ENCODE measurements around the gene ZNF805. TPM values are rescaled to one million over a fixed set of nuclear protein-coding genes. Genes with fewer than 3 reads are reported as not detected.

ZNF805 gene
- total and polyA plus RNA-seq, 2 of the 4 experiments (the other 2 are of a cell fraction) = 3.0 to 32.3 TPM

DNA sequence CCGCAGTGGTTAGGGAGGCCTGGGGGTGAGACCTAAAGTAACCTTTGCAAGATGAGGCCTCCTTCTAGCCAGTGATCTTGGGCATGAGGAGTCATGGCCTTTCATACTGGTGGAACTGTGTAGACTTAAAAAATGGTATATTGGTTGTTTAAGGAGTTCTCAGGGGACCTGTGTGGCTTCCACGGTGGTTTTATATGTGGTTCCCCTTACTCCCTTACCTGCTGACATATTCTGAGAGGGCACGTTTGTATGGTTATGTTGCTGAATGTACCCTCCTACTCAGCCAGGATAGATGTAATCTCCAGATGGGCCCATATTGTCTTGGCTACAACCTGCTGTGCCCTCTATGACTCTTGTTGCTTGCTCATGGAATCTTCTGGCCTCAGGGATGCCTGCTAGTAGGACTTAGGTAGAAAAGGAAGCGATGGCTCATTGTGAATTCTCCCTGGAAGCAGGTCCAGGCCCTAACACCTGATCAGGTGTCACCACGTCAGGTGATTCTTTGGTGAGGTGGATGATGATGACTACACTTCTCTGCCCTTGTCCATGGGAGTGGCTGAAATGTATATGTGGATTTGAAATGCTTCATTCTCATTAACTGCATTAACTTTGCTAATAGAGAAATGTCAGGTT lies 41.7 kb downstream of the ZNF805 start:
- H2AFZ ChIP-seq (replicated peaks; ENCODE audit: low read length, poor library complexity) = no peak overlapping the region
- WGBS, 2 experiments (ENCODE audit: extremely low coverage in 2 of 2, insufficient read length in 1 of 2) = 100% methylated on average over 1 of the region's 5 CpGs; no CpG with 5 or more reads in 1 of the 2 experiments
- ATAC-seq (ENCODE audit: low read depth) (no peak), DNase-seq (no peak)
- BruUV-seq (replicated peaks) = no TSS peak
- H3K4me2 ChIP-seq (ENCODE audit: low read depth, low read length) = peak overlapping the region; percentile 60
- POLR2A ChIA-PET (ENCODE audit: unreplicated experiment) = no interaction called here
- H3K27ac ChIP-seq (ENCODE audit: insufficient read depth, low read length) = no peak overlapping the region
- H3K4me1 ChIP-seq (ENCODE audit: control insufficient read depth, insufficient read depth, low read length) = peaks cover 5% of the 10 kb centered on the region
- H3K14ac ChIP-seq (replicated peaks; ENCODE audit: low read depth, low read length) = no peak overlapping the region
- H2AK9ac ChIP-seq (replicated peaks; ENCODE audit: low read depth, low read length, poor library complexity) = no peak overlapping the region
- peak overlapping the region; percentile 5 for H2AK5ac ChIP-seq (ENCODE audit: low read depth, low read length)
- H3K27me3 ChIP-seq (ENCODE audit: control insufficient read depth, insufficient read depth, low read length) = no peaks in the 10 kb centered on the region
- H3K56ac ChIP-seq (ENCODE audit: extremely low read depth, insufficient read depth, low read length) = no peak overlapping the region
- peak overlapping the region; percentile 54; the same call in 1 of the 2 replicates for H3K23ac ChIP-seq (ENCODE audit: low read depth, low read length)
- H3K9me1 ChIP-seq (ENCODE audit: insufficient read depth, low read length) = peaks cover 14% of the 10 kb centered on the region
- CTCF ChIA-PET = no interaction called here
- dilution Hi-C loops (cut with HindIII; ENCODE audit: low sequenced_read_pairs, unreplicated experiment) (no loop called here), in situ Hi-C loops (cut with MboI; ENCODE audit: low sequenced_read_pairs) (no loop called here), intact Hi-C loops (cut with micrococcal nuclease) (loop anchor here (10.0 kb wide), 1 partner anchor 177 kb away; no protein-coding TSS in a partner anchor)
- H3K9ac ChIP-seq (ENCODE audit: low read depth, low read length) = no peak overlapping the region
- peaks cover 31% of the 10 kb centered on the region for H3K36me3 ChIP-seq (ENCODE audit: control insufficient read depth, insufficient read depth, low read length)
- no peak overlapping the region for H2BK15ac ChIP-seq (ENCODE audit: low read depth, low read length)
- no peak overlapping the region for H4K5ac ChIP-seq (ENCODE audit: low read depth, low read length)
- H4K91ac ChIP-seq (ENCODE audit: insufficient read depth, low read depth, low read length) = no peak overlapping the region
- H4K20me1 ChIP-seq (ENCODE audit: insufficient read depth, low read length) = peaks cover 52% of the 10 kb centered on the region
- no peak overlapping the region for H2BK120ac ChIP-seq (ENCODE audit: low read depth, low read length)
- no peaks in the 10 kb centered on the region for H3K9me3 ChIP-seq (ENCODE audit: control insufficient read depth, insufficient read depth, low read length)
- H4K8ac ChIP-seq (ENCODE audit: low read depth in 2 of 2, low read length in 2 of 2) = no peak overlapping the region
- peaks cover 9 to 60% of the 10 kb centered on the region in 2 experiments; a peak in 3 of 4 replicates for H3K79me1 ChIP-seq (ENCODE audit: low read depth in 1 of 2, low read length in 2 of 2)
- no peak for TF ChIP-seq RAD21 (IDR thresholded peaks at IDR 0.05; ENCODE audit: low read length)
- TF ChIP-seq POLR2A (IDR thresholded peaks at IDR 0.05; ENCODE audit: low read depth, low read length) = no peak
- no peak for TF ChIP-seq RCOR1 (IDR thresholded peaks at IDR 0.05; ENCODE audit: insufficient replicate concordance, low read length)
- TF ChIP-seq MAFK (IDR thresholded peaks at IDR 0.05; ENCODE audit: low read depth, low read length) = no peak
- TF ChIP-seq MAZ (IDR thresholded peaks at IDR 0.05; ENCODE audit: borderline replicate concordance, low read depth, low read length) = no peak
- TF ChIP-seq MXI1 (IDR thresholded peaks at IDR 0.05; ENCODE audit: borderline replicate concordance, low read depth, low read length) = no peak
- no peak for TF ChIP-seq CEBPB (IDR thresholded peaks at IDR 0.05; ENCODE audit: low read depth, low read length)
- TF ChIP-seq, protein P1, sequence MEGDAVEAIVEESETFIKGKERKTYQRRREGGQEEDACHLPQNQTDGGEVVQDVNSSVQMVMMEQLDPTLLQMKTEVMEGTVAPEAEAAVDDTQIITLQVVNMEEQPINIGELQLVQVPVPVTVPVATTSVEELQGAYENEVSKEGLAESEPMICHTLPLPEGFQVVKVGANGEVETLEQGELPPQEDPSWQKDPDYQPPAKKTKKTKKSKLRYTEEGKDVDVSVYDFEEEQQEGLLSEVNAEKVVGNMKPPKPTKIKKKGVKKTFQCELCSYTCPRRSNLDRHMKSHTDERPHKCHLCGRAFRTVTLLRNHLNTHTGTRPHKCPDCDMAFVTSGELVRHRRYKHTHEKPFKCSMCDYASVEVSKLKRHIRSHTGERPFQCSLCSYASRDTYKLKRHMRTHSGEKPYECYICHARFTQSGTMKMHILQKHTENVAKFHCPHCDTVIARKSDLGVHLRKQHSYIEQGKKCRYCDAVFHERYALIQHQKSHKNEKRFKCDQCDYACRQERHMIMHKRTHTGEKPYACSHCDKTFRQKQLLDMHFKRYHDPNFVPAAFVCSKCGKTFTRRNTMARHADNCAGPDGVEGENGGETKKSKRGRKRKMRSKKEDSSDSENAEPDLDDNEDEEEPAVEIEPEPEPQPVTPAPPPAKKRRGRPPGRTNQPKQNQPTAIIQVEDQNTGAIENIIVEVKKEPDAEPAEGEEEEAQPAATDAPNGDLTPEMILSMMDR (conservative IDR thresholded peaks at IDR 0.05; ENCODE audit: low read depth, low read length) = no peak
- TF ChIP-seq NFE2L2 (IDR thresholded peaks at IDR 0.05; ENCODE audit: low read depth, low read length) = no peak
- TF ChIP-seq FOS (IDR thresholded peaks at IDR 0.05; ENCODE audit: low read depth, low read length) = no peak
- TF ChIP-seq RFX5 (IDR thresholded peaks at IDR 0.05; ENCODE audit: low read depth, low read length) = no peak
- TF ChIP-seq, protein P2, sequence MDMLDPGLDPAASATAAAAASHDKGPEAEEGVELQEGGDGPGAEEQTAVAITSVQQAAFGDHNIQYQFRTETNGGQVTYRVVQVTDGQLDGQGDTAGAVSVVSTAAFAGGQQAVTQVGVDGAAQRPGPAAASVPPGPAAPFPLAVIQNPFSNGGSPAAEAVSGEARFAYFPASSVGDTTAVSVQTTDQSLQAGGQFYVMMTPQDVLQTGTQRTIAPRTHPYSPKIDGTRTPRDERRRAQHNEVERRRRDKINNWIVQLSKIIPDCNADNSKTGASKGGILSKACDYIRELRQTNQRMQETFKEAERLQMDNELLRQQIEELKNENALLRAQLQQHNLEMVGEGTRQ (IDR thresholded peaks at IDR 0.05; ENCODE audit: low read depth, low read length) = no peak
- TF ChIP-seq SMC3 (IDR thresholded peaks at IDR 0.05; ENCODE audit: low read depth, low read length) = no peak
- TF ChIP-seq, protein P3, sequence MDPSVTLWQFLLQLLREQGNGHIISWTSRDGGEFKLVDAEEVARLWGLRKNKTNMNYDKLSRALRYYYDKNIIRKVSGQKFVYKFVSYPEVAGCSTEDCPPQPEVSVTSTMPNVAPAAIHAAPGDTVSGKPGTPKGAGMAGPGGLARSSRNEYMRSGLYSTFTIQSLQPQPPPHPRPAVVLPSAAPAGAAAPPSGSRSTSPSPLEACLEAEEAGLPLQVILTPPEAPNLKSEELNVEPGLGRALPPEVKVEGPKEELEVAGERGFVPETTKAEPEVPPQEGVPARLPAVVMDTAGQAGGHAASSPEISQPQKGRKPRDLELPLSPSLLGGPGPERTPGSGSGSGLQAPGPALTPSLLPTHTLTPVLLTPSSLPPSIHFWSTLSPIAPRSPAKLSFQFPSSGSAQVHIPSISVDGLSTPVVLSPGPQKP (IDR thresholded peaks at IDR 0.05; ENCODE audit: borderline replicate concordance, low read depth, low read length) = no peak
- no peak for TF ChIP-seq BHLHE40 (IDR thresholded peaks at IDR 0.05; ENCODE audit: low read depth, low read length)
- no peak for TF ChIP-seq CHD1 (IDR thresholded peaks at IDR 0.05; ENCODE audit: low read depth, low read length)
- H3K4ac ChIP-seq (ENCODE audit: low read depth, low read length) = no peak overlapping the region
- no peak overlapping the region for H2BK20ac ChIP-seq (ENCODE audit: low read depth, low read length)
- H3K18ac ChIP-seq (ENCODE audit: low read depth, low read length) = no peak overlapping the region
- no peak overlapping the region for H3K4me3 ChIP-seq (ENCODE audit: insufficient read depth, low read depth, low read length)
- no peak overlapping the region for H2BK5ac ChIP-seq (ENCODE audit: low read depth, low read length, poor library complexity, severe bottlenecking)
